ENCODE data around the gene ABR. TPM values are rescaled to one million over a fixed set of nuclear protein-coding genes. Genes with fewer than 3 reads are reported as not detected.

ABR gene
- polyA plus RNA-seq, 1 donor from 2014 or later = 34.5 TPM

DNA sequence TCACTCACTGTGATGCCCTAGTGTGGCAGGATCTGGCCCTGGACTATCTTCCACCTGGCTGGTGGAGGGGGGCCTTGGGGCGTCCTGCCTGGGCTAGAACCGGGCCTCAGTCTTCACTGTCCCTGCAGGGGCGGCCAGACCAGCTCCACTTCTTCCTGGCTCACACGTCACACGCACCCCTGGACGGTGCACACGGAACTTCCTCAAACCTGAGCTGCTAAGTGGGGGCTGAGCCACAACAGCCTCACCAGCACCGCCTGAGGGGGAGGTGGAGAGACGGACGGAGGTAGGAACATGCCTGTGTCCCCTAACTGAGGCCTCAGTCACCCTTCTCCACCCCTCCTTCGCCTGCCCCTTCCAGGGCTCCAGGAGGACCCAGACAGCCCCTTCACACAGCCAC is 146.3 kb downstream of the ABR start:
- Histone ChIP-seq H3K4me3 (ENCODE audit: low read length) (no peak overlapping the region), H2AFZ (ENCODE audit: low read depth, low read length) (no peak overlapping the region), H3K9ac (ENCODE audit: low read length) (no peak overlapping the region), H3K9me3 (ENCODE audit: low read length) (no peaks in the 10 kb centered on the region), H3F3A (ENCODE audit: insufficient read depth, low read length, poor library complexity, severe bottlenecking) (no peaks in the 10 kb centered on the region), H4K20me1 (ENCODE audit: insufficient read depth) (no peaks in the 10 kb centered on the region), H3K27ac (ENCODE audit: low read length) (no peak overlapping the region), H3K4me2 (ENCODE audit: low read length) (no peak overlapping the region), H3K27me3 (ENCODE audit: insufficient read depth, low read depth, low read length) (no peaks in the 10 kb centered on the region), H3K9me2 (ENCODE audit: insufficient read depth, low read length) (no peaks in the 10 kb centered on the region), H3K79me2 (replicated peaks; ENCODE audit: insufficient read depth, low read length) (no peaks in the 10 kb centered on the region), H3K36me3 (ENCODE audit: insufficient read depth, low read length) (no peaks in the 10 kb centered on the region)
- TF ChIP-seq MXI1 (conservative IDR thresholded peaks at IDR 0.05; ENCODE audit: poor library complexity, severe bottlenecking) = no peak
- no peak for TF ChIP-seq EP300 (conservative IDR thresholded peaks at IDR 0.05; ENCODE audit: poor library complexity, severe bottlenecking)
- no peak for TF ChIP-seq EZH2 (IDR thresholded peaks at IDR 0.05; ENCODE audit: borderline replicate concordance, insufficient read depth, low read length, poor library complexity, severe bottlenecking)
- TF ChIP-seq SMC3 (conservative IDR thresholded peaks at IDR 0.05; ENCODE audit: poor library complexity) = no peak
- TF ChIP-seq, protein P1, sequence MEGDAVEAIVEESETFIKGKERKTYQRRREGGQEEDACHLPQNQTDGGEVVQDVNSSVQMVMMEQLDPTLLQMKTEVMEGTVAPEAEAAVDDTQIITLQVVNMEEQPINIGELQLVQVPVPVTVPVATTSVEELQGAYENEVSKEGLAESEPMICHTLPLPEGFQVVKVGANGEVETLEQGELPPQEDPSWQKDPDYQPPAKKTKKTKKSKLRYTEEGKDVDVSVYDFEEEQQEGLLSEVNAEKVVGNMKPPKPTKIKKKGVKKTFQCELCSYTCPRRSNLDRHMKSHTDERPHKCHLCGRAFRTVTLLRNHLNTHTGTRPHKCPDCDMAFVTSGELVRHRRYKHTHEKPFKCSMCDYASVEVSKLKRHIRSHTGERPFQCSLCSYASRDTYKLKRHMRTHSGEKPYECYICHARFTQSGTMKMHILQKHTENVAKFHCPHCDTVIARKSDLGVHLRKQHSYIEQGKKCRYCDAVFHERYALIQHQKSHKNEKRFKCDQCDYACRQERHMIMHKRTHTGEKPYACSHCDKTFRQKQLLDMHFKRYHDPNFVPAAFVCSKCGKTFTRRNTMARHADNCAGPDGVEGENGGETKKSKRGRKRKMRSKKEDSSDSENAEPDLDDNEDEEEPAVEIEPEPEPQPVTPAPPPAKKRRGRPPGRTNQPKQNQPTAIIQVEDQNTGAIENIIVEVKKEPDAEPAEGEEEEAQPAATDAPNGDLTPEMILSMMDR (IDR thresholded peaks at IDR 0.05; ENCODE audit: poor library complexity, severe bottlenecking) = no peak
- TF ChIP-seq RAD21 (conservative IDR thresholded peaks at IDR 0.05) = no peak
- TF ChIP-seq, protein P2, sequence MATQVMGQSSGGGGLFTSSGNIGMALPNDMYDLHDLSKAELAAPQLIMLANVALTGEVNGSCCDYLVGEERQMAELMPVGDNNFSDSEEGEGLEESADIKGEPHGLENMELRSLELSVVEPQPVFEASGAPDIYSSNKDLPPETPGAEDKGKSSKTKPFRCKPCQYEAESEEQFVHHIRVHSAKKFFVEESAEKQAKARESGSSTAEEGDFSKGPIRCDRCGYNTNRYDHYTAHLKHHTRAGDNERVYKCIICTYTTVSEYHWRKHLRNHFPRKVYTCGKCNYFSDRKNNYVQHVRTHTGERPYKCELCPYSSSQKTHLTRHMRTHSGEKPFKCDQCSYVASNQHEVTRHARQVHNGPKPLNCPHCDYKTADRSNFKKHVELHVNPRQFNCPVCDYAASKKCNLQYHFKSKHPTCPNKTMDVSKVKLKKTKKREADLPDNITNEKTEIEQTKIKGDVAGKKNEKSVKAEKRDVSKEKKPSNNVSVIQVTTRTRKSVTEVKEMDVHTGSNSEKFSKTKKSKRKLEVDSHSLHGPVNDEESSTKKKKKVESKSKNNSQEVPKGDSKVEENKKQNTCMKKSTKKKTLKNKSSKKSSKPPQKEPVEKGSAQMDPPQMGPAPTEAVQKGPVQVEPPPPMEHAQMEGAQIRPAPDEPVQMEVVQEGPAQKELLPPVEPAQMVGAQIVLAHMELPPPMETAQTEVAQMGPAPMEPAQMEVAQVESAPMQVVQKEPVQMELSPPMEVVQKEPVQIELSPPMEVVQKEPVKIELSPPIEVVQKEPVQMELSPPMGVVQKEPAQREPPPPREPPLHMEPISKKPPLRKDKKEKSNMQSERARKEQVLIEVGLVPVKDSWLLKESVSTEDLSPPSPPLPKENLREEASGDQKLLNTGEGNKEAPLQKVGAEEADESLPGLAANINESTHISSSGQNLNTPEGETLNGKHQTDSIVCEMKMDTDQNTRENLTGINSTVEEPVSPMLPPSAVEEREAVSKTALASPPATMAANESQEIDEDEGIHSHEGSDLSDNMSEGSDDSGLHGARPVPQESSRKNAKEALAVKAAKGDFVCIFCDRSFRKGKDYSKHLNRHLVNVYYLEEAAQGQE (IDR thresholded peaks at IDR 0.05; ENCODE audit: borderline replicate concordance) = no peak
- no peak for TF ChIP-seq POLR2AphosphoS5 (IDR thresholded peaks at IDR 0.05)
- no peak for TF ChIP-seq TAF1 (IDR thresholded peaks at IDR 0.05; ENCODE audit: low read depth)

DNA sequence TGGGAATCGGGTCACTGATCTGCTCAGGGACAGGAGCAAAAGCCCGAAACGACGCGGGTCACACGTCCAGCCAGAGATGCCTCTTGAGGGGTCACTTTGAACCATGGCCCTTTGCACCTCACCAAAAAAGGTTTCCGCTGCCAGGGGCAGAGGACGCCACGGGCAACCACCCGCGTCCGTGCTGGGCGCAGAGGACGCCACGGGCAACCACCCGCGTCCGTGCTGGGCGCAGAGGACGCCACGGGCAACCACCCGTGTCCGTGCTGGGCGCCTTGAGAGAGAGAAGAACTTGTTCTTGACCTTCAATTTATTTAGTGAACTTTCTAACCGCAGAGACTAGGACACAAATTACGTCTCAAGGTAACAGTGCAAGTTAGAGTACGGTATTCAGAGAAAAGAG is 147.4 kb downstream of the ABR start:
- Histone ChIP-seq H3F3A (ENCODE audit: insufficient read depth, low read length, poor library complexity, severe bottlenecking) (no peaks in the 10 kb centered on the region), H2AFZ (ENCODE audit: low read depth, low read length) (no peak overlapping the region), H3K9me3 (ENCODE audit: low read length) (no peaks in the 10 kb centered on the region), H4K20me1 (ENCODE audit: insufficient read depth) (no peaks in the 10 kb centered on the region), H3K79me2 (replicated peaks; ENCODE audit: insufficient read depth, low read length) (no peaks in the 10 kb centered on the region), H3K4me3 (ENCODE audit: low read length) (no peak overlapping the region), H3K4me2 (ENCODE audit: low read length) (no peak overlapping the region), H3K36me3 (ENCODE audit: insufficient read depth, low read length) (no peaks in the 10 kb centered on the region), H3K9me2 (ENCODE audit: insufficient read depth, low read length) (no peaks in the 10 kb centered on the region), H3K9ac (ENCODE audit: low read length) (no peak overlapping the region), H3K27ac (ENCODE audit: low read length) (no peak overlapping the region), H3K27me3 (ENCODE audit: insufficient read depth, low read depth, low read length) (no peaks in the 10 kb centered on the region)
- TF ChIP-seq EP300 (conservative IDR thresholded peaks at IDR 0.05; ENCODE audit: poor library complexity, severe bottlenecking) (no peak), MXI1 (conservative IDR thresholded peaks at IDR 0.05; ENCODE audit: poor library complexity, severe bottlenecking) (no peak), POLR2AphosphoS5 (IDR thresholded peaks at IDR 0.05) (no peak), TAF1 (IDR thresholded peaks at IDR 0.05; ENCODE audit: low read depth) (no peak), RAD21 (conservative IDR thresholded peaks at IDR 0.05) (no peak), SMC3 (conservative IDR thresholded peaks at IDR 0.05; ENCODE audit: poor library complexity) (no peak), EZH2 (IDR thresholded peaks at IDR 0.05; ENCODE audit: borderline replicate concordance, insufficient read depth, low read length, poor library complexity, severe bottlenecking) (no peak)
- TF ChIP-seq, protein P1 (IDR thresholded peaks at IDR 0.05; ENCODE audit: poor library complexity, severe bottlenecking) = no peak
- TF ChIP-seq, protein P2 (IDR thresholded peaks at IDR 0.05; ENCODE audit: borderline replicate concordance) = no peak
